MCF 10A (cell line): Measurements from ENCODE around the gene MYO16. TPM values are rescaled to one million over a fixed set of nuclear protein-coding genes. Genes with fewer than 3 reads are reported as not detected.

Experiments used
- BruUV-seq: library from RNA; stranded (reverse); fragments of 400-500 nt; replicated peaks from 2 replicates; lab custom pipeline; 2021; lab: Mats Ljungman, UMichigan
- CTCF ChIA-PET: fragments of 300-600 bp; sonication (Branson Sonifier 250); formaldehyde crosslinking; extraction: SDS; loops from one replicate; lab custom pipeline; 2021; ENCODE audit warnings: antibody characterized with exemption, inconsistent platforms; lab: Yijun Ruan, JAX
- POLR2A ChIA-PET: fragments of 300-600, 350-650 bp; sonication (Branson Sonifier 250); formaldehyde crosslinking; extraction: SDS; loops from one replicate; lab custom pipeline; 2020; ENCODE audit warnings: antibody characterized with exemption, inconsistent platforms; lab: Yijun Ruan, JAX
- DNase-seq: peaks from one replicate; pipeline ENCODE4 v3.0.0-alpha.2; 2018; ENCODE audit not compliant: unreplicated experiment
- H3K27ac Mint-ChIP-seq: one replicate; pipeline ENCODE4 v1.8.0; 2022; ENCODE audit warnings: mild to moderate bottlenecking, low read depth, mixed read lengths; ENCODE audit not compliant: unreplicated experiment
- H3K27me3 Mint-ChIP-seq: one replicate; pipeline ENCODE4 v1.8.0; 2022; ENCODE audit warnings: mixed read lengths; ENCODE audit not compliant: insufficient read depth, unreplicated experiment
- H3K36me3 Mint-ChIP-seq: one replicate; pipeline ENCODE4 v1.8.0; 2022; ENCODE audit warnings: mild to moderate bottlenecking, moderate library complexity, mixed read lengths; ENCODE audit not compliant: insufficient read depth, unreplicated experiment
- H3K4me1 Mint-ChIP-seq: one replicate; pipeline ENCODE4 v1.8.0; 2022; ENCODE audit warnings: mixed read lengths; ENCODE audit not compliant: insufficient read depth, unreplicated experiment
- H3K4me3 Mint-ChIP-seq: one replicate; pipeline ENCODE4 v1.8.0; 2022; ENCODE audit warnings: mild to moderate bottlenecking, moderate library complexity, mixed read lengths; ENCODE audit not compliant: unreplicated experiment
- H3K9me3 Mint-ChIP-seq: one replicate; pipeline ENCODE4 v1.8.0; 2022; ENCODE audit warnings: mixed read lengths; ENCODE audit not compliant: unreplicated experiment
- CTCF ChIP-seq: fragments of 200-600 bp; IDR thresholded peaks from one replicate; pipeline ENCODE4 v1.8.0; 2022; ENCODE audit warnings: antibody characterized with exemption, mild to moderate bottlenecking; ENCODE audit not compliant: unreplicated experiment
- intact Hi-C: fragments of 100-400 bp; cut with micrococcal nuclease; formaldehyde crosslinking; loops from 2 replicates; pipeline ENCODE4 v1.14.1; 2022
- total RNA-seq: library from RNA; stranded (reverse); gene quantifications from 2 replicates; pipeline ENCODE4 v1.2.3, GENCODE V29; 2022

MYO16 gene
- total RNA-seq, 1 experiment from 2014 or later: not detected

GRCh38 chr13:108638901-108639300 lies 9.5 kb downstream of the MYO16 start:
- intact Hi-C loops: no loop called here
- Mint-ChIP-seq H3K27me3 (peaks cover 13% of the 10 kb centered on the region), H3K27ac (no peak overlapping the region), H3K4me3 (no peak overlapping the region), H3K4me1 (no peaks in the 10 kb centered on the region), H3K9me3 (no peaks in the 10 kb centered on the region), H3K36me3 (no peaks in the 10 kb centered on the region)
- no TSS peak for BruUV-seq
- CTCF ChIA-PET: no interaction called here
- POLR2A ChIA-PET: no interaction called here
- no peak for TF ChIP-seq CTCF
- DNase-seq: no peak

DNA sequence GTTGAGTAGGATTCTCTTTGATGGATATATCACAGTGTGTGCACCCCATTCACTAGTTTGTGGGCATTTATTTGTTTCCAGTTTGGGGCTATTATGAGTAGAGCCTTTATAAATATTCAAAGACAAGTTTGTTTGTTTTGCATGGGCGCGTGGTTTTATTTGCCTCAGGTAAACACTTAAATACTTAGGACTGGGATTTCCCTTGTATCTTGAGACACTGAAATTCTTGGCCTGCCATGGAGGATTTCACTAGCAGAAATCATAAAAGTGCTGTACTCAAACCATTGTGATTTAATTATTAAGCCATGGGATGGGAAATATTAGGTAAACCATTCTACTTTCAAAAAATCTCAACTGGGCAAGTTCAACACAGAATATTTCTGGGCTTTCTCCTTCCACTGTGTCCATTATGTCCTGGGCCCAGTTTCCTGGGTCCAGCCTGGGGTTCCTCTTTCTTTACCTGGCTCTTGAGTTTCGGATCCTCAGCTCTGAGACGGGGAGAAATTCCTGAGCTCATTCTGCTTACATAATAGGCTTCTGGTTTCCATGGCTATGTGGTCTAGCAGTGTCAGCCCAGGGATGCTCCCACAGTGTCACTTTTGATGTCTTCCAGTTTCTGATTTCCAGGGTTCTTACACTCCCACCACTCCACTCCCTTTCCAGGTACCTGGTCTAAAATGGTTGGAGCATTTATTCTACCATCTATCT lies 14.4 kb downstream of the MYO16 start:
- H3K4me3 Mint-ChIP-seq: no peak overlapping the region
- H3K27ac Mint-ChIP-seq: no peak overlapping the region
- no peaks in the 10 kb centered on the region for H3K9me3 Mint-ChIP-seq
- BruUV-seq: no TSS peak
- intact Hi-C loops: no loop called here
- DNase-seq: no peak
- H3K27me3 Mint-ChIP-seq: no peaks in the 10 kb centered on the region
- no peaks in the 10 kb centered on the region for H3K36me3 Mint-ChIP-seq
- CTCF ChIA-PET: no interaction called here
- POLR2A ChIA-PET: no interaction called here
- no peak for TF ChIP-seq CTCF
- H3K4me1 Mint-ChIP-seq: no peaks in the 10 kb centered on the region

DNA sequence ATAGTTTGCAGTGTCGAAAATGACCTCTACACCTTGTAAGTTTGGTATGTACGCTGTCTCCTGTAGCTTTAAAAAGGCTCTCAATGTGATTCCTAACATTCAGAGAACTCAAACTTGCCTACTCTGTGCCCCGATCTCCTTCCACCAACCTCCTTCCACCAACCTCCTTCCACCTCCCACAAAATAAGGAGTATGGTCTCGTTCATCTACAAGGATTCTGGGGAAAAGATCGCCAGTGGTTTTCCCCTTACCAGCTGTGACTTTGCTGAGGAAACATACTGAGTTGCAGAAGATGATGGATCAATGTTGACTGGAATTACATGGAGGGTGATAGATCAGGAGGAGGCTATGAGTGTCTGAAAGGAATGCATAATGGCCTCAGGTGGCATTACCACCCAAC lies 16.0 kb downstream of the MYO16 start:
- Mint-ChIP-seq H3K27ac (no peak overlapping the region), H3K36me3 (no peaks in the 10 kb centered on the region), H3K4me1 (no peaks in the 10 kb centered on the region), H3K27me3 (peaks cover 6% of the 10 kb centered on the region), H3K4me3 (no peak overlapping the region), H3K9me3 (no peaks in the 10 kb centered on the region)
- intact Hi-C loops: no loop called here
- TF ChIP-seq CTCF: no peak
- no TSS peak for BruUV-seq
- ChIA-PET POLR2A (no interaction called here), CTCF (interaction anchor here (1.0 kb wide), 1 partner anchor 229 kb away, joined by 4 read pairs; no protein-coding TSS in a partner anchor)
- DNase-seq: no peak

DNA sequence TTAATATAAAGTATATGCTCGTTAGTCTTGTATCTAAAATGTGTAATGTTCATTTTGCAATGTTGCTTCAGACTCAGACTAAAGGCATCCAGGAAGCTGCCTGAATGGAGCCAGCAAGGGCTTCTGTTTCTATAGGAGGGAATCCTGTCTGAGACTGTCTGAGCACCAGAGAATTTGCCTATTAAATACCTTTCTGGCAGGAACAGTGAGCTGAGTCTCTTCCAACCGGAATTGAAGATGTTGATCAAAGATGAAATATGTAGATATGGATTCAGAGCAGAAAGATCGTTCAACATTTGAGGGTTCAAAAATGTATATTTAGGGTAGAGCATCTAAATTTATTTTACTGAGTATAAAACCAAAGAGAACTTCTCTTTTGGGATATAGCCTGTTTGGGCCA lies 20.9 kb downstream of the MYO16 start:
- no peak for TF ChIP-seq CTCF
- H3K4me1 Mint-ChIP-seq: no peaks in the 10 kb centered on the region
- no peak overlapping the region for H3K27ac Mint-ChIP-seq
- H3K27me3 Mint-ChIP-seq: peaks cover 48% of the 10 kb centered on the region
- DNase-seq: no peak
- POLR2A ChIA-PET: no interaction called here
- no peaks in the 10 kb centered on the region for H3K36me3 Mint-ChIP-seq
- no peaks in the 10 kb centered on the region for H3K9me3 Mint-ChIP-seq
- intact Hi-C loops: no loop called here
- no peak overlapping the region for H3K4me3 Mint-ChIP-seq
- BruUV-seq: no TSS peak
- CTCF ChIA-PET: no interaction called here
